ENCODE results near the gene TMEM156. TPM values are rescaled to one million over a fixed set of nuclear protein-coding genes. Genes with fewer than 3 reads are reported as not detected.

The TMEM156 gene
- total and polyA plus RNA-seq, 2 donors, result 15.0 to 23.7 TPM

DNA sequence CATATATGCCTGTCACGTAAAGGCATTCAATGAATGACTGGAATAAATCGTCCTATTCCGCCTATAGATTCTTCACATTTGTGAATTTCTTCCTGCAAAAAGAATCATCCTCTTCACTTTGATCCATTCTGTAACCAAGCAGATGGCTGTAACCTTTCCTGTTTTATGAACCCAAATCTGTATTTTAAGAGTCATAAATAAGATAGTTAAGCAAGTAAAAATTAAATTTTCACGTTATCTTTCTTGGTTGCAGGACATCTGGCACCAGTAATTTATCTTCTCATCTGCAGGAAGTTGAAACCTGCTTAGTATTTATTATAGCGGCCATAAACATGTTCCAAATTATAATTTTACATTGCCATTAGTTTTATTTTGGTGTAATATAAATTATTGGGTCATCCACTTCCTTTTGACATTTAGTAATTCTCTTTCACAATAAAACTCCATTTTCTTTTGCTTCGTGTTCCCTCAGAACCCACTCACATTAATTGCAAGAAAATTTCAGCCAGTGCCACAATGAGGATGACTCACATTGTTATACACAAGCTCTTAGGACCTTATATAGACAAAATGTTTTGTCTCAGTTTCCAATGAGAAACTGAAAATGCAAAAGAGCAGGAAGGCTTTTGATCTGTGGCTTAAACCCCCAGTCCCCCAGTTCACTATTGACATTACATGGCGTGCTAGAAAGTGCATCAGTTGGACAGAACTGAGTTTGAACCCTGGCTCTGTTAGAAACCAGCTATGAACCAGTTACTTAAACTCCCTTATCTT is 51.1 kb downstream of the TMEM156 start:
- Histone ChIP-seq H3K27me3 (ENCODE audit: control insufficient read depth in 2 of 2, insufficient read depth in 1 of 2, low read length in 1 of 2) (no peaks in the 10 kb centered on the region), H3K4me3 (ENCODE audit: low read length in 2 of 2) (no peak overlapping the region), H3K4me1 (ENCODE audit: control insufficient read depth in 2 of 2, insufficient read depth in 2 of 2, low read length in 2 of 2) (peaks cover 0 to 2% of the 10 kb centered on the region in 2 donors), H3K27ac (ENCODE audit: low read depth in 1 of 2, low read length in 1 of 2) (no peak overlapping the region), H3K36me3 (ENCODE audit: control insufficient read depth in 2 of 2, insufficient read depth in 2 of 2, low read length in 1 of 2) (peaks cover 0 to 3% of the 10 kb centered on the region in 2 donors), H3K9me3 (ENCODE audit: control insufficient read depth in 2 of 2, insufficient read depth in 1 of 2, low read length in 1 of 2) (no peaks in the 10 kb centered on the region)
- no peak for DNase-seq (ENCODE audit: low read depth in 6 of 9, low spot score in 9 of 9)
- WGBS, result 67% methylated on average over 7 of the region's 7 CpGs

DNA sequence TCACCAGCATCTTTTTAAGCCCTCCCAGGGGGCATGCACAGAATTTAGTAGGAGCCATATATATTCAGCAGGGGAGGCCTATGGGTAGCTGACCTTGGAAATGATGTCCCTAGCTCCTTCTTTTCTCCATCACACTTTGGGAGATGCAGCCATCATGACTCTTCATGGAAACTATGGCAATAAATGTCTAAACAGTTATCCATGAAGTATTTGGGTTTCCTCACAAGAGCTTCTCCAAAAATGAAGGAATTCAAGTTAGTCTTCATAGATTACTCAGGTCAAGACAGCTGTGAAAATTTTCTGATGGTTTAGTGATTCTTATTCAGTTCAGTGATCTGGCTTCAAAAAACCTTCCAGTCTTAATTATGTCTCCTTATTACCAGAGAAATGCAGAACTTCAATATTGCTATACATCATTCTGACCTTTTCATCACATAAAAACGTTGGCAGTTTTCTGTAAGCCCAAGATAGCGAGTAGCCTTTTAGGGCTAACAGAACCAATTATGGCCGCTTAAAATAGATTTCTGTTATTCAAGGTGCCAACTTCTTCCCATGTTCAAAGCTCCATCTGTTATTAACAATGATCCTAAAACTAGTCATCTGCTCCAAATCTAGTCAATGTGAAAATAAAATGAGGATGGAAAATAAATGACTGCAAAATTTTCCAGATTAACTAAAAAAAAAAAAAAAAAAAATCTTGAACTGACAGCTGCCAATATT is 52.5 kb downstream of the TMEM156 start:
- H3K9me3 ChIP-seq (ENCODE audit: control insufficient read depth in 2 of 2, insufficient read depth in 1 of 2, low read length in 1 of 2), result no peaks in the 10 kb centered on the region
- no peak for DNase-seq (ENCODE audit: low read depth in 6 of 9, low spot score in 9 of 9)
- no peaks in the 10 kb centered on the region for H3K27me3 ChIP-seq (ENCODE audit: control insufficient read depth in 2 of 2, insufficient read depth in 1 of 2, low read length in 1 of 2)
- 96% methylated on average over 3 of the region's 3 CpGs for WGBS
- no peak overlapping the region for H3K27ac ChIP-seq (ENCODE audit: low read depth in 1 of 2, low read length in 1 of 2)
- no peaks in the 10 kb centered on the region for H3K4me1 ChIP-seq (ENCODE audit: control insufficient read depth in 2 of 2, insufficient read depth in 2 of 2, low read length in 2 of 2)
- H3K36me3 ChIP-seq (ENCODE audit: control insufficient read depth in 2 of 2, insufficient read depth in 2 of 2, low read length in 1 of 2), result peaks cover 0 to 3% of the 10 kb centered on the region in 2 donors
- no peak overlapping the region for H3K4me3 ChIP-seq (ENCODE audit: low read length in 2 of 2)

GRCh38 chr4:38979081-38979480 is 53.1 kb downstream of the TMEM156 start:
- Histone ChIP-seq H3K4me3 (ENCODE audit: low read length in 2 of 2) (no peak overlapping the region), H3K4me1 (ENCODE audit: control insufficient read depth in 2 of 2, insufficient read depth in 2 of 2, low read length in 2 of 2) (no peaks in the 10 kb centered on the region), H3K9me3 (ENCODE audit: control insufficient read depth in 2 of 2, insufficient read depth in 1 of 2, low read length in 1 of 2) (no peaks in the 10 kb centered on the region), H3K36me3 (ENCODE audit: control insufficient read depth in 2 of 2, insufficient read depth in 2 of 2, low read length in 1 of 2) (peaks cover 0 to 3% of the 10 kb centered on the region in 2 donors), H3K27me3 (ENCODE audit: control insufficient read depth in 2 of 2, insufficient read depth in 1 of 2, low read length in 1 of 2) (no peaks in the 10 kb centered on the region), H3K27ac (ENCODE audit: low read depth in 1 of 2, low read length in 1 of 2) (no peak overlapping the region)
- 94% methylated on average over 4 of the region's 4 CpGs for WGBS
- DNase-seq (ENCODE audit: low read depth in 6 of 9, low spot score in 9 of 9), result no peak

GRCh38 chr4:38976308-38976707 is 55.9 kb downstream of the TMEM156 start:
- no peaks in the 10 kb centered on the region for H3K9me3 ChIP-seq (ENCODE audit: control insufficient read depth in 2 of 2, insufficient read depth in 1 of 2, low read length in 1 of 2)
- no peaks in the 10 kb centered on the region for H3K4me1 ChIP-seq (ENCODE audit: control insufficient read depth in 2 of 2, insufficient read depth in 2 of 2, low read length in 2 of 2)
- WGBS, result over 99% methylated on average over 7 of the region's 7 CpGs
- no peak overlapping the region for H3K27ac ChIP-seq (ENCODE audit: low read depth in 1 of 2, low read length in 1 of 2)
- no peak overlapping the region for H3K4me3 ChIP-seq (ENCODE audit: low read length in 2 of 2)
- DNase-seq (ENCODE audit: low read depth in 6 of 9, low spot score in 9 of 9), result no peak
- H3K36me3 ChIP-seq (ENCODE audit: control insufficient read depth in 2 of 2, insufficient read depth in 2 of 2, low read length in 1 of 2), result peaks cover 0 to 3% of the 10 kb centered on the region in 2 donors
- no peaks in the 10 kb centered on the region for H3K27me3 ChIP-seq (ENCODE audit: control insufficient read depth in 2 of 2, insufficient read depth in 1 of 2, low read length in 1 of 2)

DNA sequence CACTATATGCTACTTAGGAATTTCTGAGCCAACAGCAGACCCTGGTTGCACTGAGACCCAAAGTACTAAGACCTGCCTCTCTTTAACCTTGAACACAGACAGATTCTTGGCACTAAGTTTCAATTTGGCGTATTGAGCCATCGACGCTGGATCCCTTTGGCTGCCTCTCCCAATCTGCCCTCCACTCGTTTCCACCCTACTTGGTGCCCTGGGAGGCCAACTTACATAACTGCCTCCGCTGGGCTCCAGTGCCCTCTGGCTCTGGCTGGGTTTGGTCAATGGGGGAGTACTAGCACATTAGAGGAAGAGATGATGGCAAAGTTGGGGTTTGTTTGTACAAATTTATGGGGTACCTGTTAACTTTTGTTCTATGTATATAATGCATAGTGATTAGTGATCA is 63.5 kb downstream of the TMEM156 start:
- peaks cover 0 to 2% of the 10 kb centered on the region in 2 donors for H3K36me3 ChIP-seq (ENCODE audit: control insufficient read depth in 2 of 2, insufficient read depth in 2 of 2, low read length in 1 of 2)
- no peak overlapping the region for H3K27ac ChIP-seq (ENCODE audit: low read depth in 1 of 2, low read length in 1 of 2)
- no peaks in the 10 kb centered on the region for H3K27me3 ChIP-seq (ENCODE audit: control insufficient read depth in 2 of 2, insufficient read depth in 1 of 2, low read length in 1 of 2)
- no peak overlapping the region for H3K4me3 ChIP-seq (ENCODE audit: low read length in 2 of 2)
- DNase-seq (ENCODE audit: low read depth in 6 of 9, low spot score in 9 of 9), result no peak
- H3K4me1 ChIP-seq (ENCODE audit: control insufficient read depth in 2 of 2, insufficient read depth in 2 of 2, low read length in 2 of 2), result no peaks in the 10 kb centered on the region
- 99% methylated on average over 5 of the region's 5 CpGs for WGBS
- H3K9me3 ChIP-seq (ENCODE audit: control insufficient read depth in 2 of 2, insufficient read depth in 1 of 2, low read length in 1 of 2), result peaks cover 0 to 4% of the 10 kb centered on the region in 2 donors

DNA sequence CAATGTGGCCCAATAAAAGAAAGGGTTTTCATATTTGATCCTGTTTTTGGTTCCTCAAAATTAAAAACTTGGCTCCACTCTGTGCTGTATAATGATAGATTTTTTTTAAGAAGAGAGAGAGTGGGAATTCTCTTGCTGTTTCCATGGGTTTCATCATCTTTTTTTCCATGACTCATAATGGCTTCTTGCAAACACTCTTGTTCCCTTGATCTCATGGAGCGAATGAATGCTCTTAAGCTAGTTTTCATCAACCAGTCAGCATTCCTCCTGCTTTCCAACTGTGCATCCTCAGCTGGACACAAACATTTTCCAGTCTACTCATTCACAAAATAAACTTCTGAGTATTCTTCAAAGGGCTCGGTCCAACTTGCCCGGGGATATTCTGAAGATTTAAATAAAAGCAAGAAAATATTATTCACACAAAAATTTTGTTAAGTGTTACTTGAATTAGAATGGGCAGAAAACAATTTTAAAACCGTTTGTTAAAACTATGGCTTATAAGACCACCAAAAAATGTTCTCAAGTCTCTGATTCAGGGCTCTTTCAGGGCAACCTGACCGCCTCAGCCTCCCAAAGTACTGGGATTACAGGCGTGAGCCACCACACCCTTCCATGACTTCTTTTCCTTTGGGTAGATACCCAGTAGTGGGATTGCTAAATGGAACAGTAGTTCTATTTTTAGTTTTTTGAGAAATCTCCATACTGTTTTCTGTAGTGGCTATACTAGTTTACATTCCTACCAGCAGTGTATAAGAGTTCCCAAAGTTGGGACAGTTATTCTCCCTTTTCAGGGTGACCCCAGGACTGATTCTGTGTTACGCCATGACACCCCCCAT is 64.7 kb downstream of the TMEM156 start:
- DNase-seq (ENCODE audit: low read depth in 6 of 9, low spot score in 9 of 9), result no peak
- 98% methylated on average over 7 of the region's 7 CpGs for WGBS
- Histone ChIP-seq H3K4me1 (ENCODE audit: control insufficient read depth in 2 of 2, insufficient read depth in 2 of 2, low read length in 2 of 2) (no peaks in the 10 kb centered on the region), H3K27ac (ENCODE audit: low read depth in 1 of 2, low read length in 1 of 2) (no peak overlapping the region), H3K9me3 (ENCODE audit: control insufficient read depth in 2 of 2, insufficient read depth in 1 of 2, low read length in 1 of 2) (peaks cover 0 to 4% of the 10 kb centered on the region in 2 donors), H3K36me3 (ENCODE audit: control insufficient read depth in 2 of 2, insufficient read depth in 2 of 2, low read length in 1 of 2) (peaks cover 0 to 2% of the 10 kb centered on the region in 2 donors), H3K4me3 (ENCODE audit: low read length in 2 of 2) (no peak overlapping the region), H3K27me3 (ENCODE audit: control insufficient read depth in 2 of 2, insufficient read depth in 1 of 2, low read length in 1 of 2) (no peaks in the 10 kb centered on the region)

DNA sequence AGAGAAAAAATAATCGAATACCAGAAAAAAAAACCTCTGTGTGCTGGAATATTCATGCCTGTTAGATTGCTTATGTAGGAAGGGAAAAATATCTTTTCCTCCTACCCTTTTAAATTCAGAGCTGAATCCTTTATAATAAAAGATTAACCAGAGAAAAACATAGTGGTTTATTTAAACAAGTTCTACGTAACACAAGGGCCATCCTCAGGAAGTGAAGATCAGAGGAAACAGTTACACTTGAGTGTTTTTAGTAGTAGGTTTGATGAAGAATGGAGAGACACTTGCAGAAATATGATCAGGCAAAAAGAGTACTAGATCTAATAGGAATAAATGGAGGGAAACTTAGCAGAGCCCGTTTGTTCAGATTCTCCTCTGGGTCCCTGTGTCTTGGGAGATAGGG is 66.3 kb downstream of the TMEM156 start:
- no peaks in the 10 kb centered on the region for H3K4me1 ChIP-seq (ENCODE audit: control insufficient read depth in 2 of 2, insufficient read depth in 2 of 2, low read length in 2 of 2)
- peaks cover 0 to 4% of the 10 kb centered on the region in 2 donors for H3K9me3 ChIP-seq (ENCODE audit: control insufficient read depth in 2 of 2, insufficient read depth in 1 of 2, low read length in 1 of 2)
- peaks cover 0 to 2% of the 10 kb centered on the region in 2 donors for H3K36me3 ChIP-seq (ENCODE audit: control insufficient read depth in 2 of 2, insufficient read depth in 2 of 2, low read length in 1 of 2)
- no peak for DNase-seq (ENCODE audit: low read depth in 6 of 9, low spot score in 9 of 9)
- no peaks in the 10 kb centered on the region for H3K27me3 ChIP-seq (ENCODE audit: control insufficient read depth in 2 of 2, insufficient read depth in 1 of 2, low read length in 1 of 2)
- no peak overlapping the region for H3K27ac ChIP-seq (ENCODE audit: low read depth in 1 of 2, low read length in 1 of 2)
- WGBS, result 83% methylated on average over 3 of the region's 3 CpGs
- H3K4me3 ChIP-seq (ENCODE audit: low read length in 2 of 2), result no peak overlapping the region

- DNase-seq (ENCODE audit: low read depth in 6 of 9, low spot score in 9 of 9), result no peak
- H3K27me3 ChIP-seq (ENCODE audit: control insufficient read depth in 2 of 2, insufficient read depth in 1 of 2, low read length in 1 of 2), result no peaks in the 10 kb centered on the region
Measured at GRCh38 chr4:38964942-38965775, 67.0 kb downstream of the TMEM156 start.

More at GRCh38 chr4:38964942-38965775, 67.0 kb downstream of the TMEM156 start:
- Histone ChIP-seq H3K27ac (ENCODE audit: low read depth in 1 of 2, low read length in 1 of 2) (no peak overlapping the region), H3K36me3 (ENCODE audit: control insufficient read depth in 2 of 2, insufficient read depth in 2 of 2, low read length in 1 of 2) (peaks cover 0 to 2% of the 10 kb centered on the region in 2 donors), H3K4me1 (ENCODE audit: control insufficient read depth in 2 of 2, insufficient read depth in 2 of 2, low read length in 2 of 2) (no peaks in the 10 kb centered on the region), H3K9me3 (ENCODE audit: control insufficient read depth in 2 of 2, insufficient read depth in 1 of 2, low read length in 1 of 2) (peaks cover 0 to 4% of the 10 kb centered on the region in 2 donors), H3K4me3 (ENCODE audit: low read length in 2 of 2) (no peak overlapping the region)
- 95% methylated on average over 11 of the region's 11 CpGs for WGBS
